Activated CD4-positive, alpha-beta T cell treated with anti-CD3 and anti-CD28 coated beads, Interleukin-2, Interleukin-6, amounts not matched to agents 100 ng/mL and 50 ng/mL, durations not matched to agents 16 hours and 8 hours (primary cell): ENCODE results near the gene NIT2.
"Not testable (repeated sequence)": the region's sequence is repeated elsewhere in the genome, so short reads cannot be mapped to it uniquely, and the experiment has no call there.

Experiments
- DNase-seq: peaks from one replicate; pipeline ENCODE4 v3.0.0-alpha.2; 2020

NIT2 gene, protein sequence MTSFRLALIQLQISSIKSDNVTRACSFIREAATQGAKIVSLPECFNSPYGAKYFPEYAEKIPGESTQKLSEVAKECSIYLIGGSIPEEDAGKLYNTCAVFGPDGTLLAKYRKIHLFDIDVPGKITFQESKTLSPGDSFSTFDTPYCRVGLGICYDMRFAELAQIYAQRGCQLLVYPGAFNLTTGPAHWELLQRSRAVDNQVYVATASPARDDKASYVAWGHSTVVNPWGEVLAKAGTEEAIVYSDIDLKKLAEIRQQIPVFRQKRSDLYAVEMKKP

GRCh38 chr3:100334488-100335351, at the start of gene NIT2:
TSS of gene NIT2 (plus strand) at chr3:100334757. CDS start at chr3:100334792, 35 bp downstream.
- DNase-seq: peak; percentile 89

GRCh38 chr3:100288288-100288894, 46.2 kb upstream of the NIT2 start:
- no peak for DNase-seq

DNA sequence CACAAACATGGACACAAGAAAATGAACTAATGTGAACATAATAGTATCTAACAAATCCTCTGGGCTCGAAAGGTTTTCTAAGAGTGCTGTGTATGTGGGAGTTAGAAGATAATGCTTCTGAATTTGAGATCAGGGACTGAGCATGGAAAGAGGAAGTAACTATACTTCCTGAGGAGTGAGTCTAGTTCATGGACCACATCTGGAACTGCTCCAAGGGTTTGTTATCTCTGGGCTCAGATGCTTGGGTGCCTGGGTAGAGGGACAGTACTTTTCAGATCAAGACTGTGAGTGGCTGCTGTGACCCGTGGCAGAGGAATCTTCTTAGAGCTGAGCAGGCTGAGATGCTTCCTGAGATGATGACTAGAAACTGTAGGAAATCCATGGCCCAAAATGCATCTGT, 45.2 kb upstream of the NIT2 start:
- no peak for DNase-seq

DNA sequence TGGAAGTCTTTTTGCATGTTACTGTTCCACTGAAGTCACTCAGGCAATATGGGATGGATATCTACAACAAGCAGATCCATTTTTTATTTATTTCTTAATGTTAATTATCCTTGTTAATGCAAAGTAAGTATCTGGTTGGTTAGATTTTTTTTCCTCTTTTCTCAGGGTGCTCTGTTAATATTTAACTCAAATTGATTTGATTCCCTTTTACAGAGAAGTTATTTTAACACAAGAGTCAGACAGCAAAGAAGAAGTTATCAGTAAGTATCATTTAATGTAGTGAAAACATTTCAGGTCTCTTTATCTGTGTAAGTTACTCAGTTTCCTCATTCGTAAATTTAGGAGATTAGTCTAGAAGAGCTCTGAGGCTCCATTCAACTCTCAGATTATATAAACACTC, 39.5 kb upstream of the NIT2 start:
- no peak for DNase-seq

- DNase-seq: no peak
These were observed 36.8 kb upstream of the NIT2 start for GRCh38 chr3:100297784-100298183.

- DNase-seq: no peak
These were observed 35.5 kb upstream of the NIT2 start for GRCh38 chr3:100299016-100299415.

DNA sequence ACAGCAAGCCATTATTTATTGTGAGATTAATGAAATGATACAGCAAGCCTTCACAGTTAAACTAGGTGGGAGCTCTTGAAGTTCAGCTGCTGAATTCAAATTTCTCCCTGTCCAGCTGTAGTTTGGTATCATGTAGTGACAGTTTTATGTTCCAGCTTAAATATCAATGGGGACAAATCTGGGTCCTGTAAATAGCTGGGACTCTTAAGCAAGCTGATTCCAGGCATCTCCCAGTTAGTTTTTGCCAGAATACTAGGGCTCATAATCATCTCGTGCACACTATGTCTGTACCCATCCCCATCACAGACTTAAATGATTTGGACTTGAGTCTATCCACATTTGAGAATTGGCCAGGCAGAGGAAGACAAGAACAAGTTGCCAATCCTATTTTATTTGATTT, 27.9 kb upstream of the NIT2 start:
- DNase-seq: no peak

GRCh38 chr3:100310355-100310965, 24.1 kb upstream of the NIT2 start:
- DNase-seq: no peak

DNA sequence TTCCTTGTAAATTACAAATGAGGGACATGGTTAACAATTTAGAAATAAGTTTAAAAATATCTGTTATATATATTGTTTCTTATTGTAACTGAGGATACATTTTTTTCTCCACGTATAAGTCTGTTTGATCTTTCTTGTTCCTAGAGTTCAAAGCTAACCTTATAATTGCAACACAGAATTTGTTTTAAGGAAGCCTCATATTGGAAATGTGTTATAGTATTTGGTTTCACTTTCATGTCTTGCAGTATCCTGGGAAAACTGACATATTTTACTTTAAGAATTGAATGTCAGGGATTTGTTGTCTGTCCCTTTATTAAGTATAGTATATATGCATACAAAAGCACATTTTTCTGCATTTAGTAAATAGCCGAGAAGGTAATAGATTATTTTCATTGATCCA, 23.5 kb upstream of the NIT2 start:
- DNase-seq: no peak

DNA sequence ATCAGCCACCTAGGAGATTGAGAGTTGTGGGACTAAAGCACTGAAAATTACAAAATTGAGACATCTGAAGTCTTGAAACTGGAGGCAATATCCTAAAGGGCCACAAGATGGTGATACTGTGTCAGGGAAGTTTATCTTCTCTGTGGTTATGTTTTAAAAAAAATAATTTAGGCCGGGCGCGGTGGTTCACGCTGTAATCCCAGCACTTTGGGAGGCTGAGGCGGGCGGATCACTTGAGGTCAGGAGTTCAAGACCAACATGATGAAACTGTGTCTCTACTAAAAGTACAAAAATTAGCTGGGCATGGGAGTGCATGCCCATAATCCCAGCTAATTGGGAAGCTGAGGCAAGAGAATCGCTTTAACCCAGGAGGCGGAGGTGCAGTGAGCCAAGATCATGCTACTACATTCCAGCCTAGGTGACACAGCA, 17.9 kb upstream of the NIT2 start:
- DNase-seq: peak; percentile 55

DNA sequence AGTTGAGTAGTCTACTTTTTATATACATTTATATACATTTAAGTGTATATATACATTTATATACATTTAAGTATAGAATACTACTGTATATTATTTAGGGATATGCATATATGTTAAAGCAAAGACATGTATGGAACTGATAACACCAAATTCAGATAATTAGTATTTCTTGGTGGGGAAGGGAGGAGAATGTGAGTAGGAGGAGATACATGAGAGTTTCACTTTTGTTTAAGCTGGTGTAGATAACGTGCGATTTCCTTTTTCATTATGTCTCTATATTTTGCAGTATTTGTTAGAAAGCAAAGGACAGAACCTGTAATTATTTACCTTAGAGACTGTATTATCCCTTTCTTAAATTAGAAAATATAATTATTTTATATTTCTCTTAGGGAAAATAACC, 16.6 kb upstream of the NIT2 start:
- DNase-seq: peak; percentile 17

DNA sequence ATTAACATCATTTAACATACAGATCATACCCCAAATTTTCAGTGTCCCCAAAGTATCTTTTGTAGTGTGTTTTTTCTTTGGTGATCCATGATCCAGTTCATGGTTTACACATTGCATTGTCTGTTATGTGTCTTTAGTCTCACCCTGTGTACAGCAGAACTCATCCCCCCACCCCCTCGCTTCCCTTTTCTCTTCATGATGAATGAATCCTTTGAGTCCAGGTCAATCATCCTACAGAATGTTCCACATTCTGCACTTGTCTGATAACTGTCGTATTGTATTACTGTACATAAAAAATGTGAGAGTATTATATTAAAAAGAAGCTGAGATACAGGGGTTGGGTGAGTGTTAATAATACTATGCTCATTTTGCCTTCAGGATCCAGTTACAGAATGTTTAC, 14.6 kb upstream of the NIT2 start:
- DNase-seq: no peak

- no peak for DNase-seq
These were observed 10.5 kb upstream of the NIT2 start for GRCh38 chr3:100324044-100324443.

DNA sequence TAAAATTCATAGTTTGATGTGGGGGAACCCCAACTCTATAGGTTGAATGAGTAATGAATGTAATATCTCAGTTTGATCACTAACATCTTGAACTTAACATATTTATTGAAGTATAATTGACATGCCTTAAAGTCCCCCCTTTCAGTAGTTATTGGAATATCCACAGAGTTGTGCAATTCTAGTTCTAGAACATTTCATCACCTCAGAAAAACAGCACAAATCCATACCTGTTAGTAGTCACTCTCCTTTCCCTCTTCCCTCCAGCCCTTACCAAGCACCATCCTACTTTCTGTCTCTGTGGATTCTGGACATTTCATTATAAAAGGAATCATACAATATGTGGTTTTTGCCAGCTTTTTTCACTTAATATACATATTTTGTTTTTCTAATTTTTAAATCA, 8.7 kb upstream of the NIT2 start:
- no peak for DNase-seq

DNA sequence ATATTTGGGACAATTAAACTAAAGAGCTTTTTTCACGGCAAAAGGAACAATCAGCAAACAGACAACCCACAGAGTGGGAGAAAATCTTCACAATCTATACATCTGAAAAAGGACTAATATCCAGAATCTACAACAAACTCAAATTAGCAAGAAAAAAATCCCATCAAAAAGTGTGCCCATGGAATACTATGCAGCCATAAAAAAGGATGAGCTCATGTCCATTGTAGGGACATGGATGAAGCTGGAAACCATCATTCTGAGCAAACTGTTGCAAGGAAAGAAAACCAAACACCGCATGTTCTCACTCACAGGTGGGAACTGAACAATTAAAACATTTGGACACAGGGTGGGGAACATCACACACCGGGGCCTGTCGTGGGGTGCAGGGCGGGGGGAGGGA, 7.2 kb upstream of the NIT2 start:
- not testable (repeated sequence) for DNase-seq

GRCh38 chr3:100329800-100330489, 4.6 kb upstream of the NIT2 start:
- no peak for DNase-seq

DNA sequence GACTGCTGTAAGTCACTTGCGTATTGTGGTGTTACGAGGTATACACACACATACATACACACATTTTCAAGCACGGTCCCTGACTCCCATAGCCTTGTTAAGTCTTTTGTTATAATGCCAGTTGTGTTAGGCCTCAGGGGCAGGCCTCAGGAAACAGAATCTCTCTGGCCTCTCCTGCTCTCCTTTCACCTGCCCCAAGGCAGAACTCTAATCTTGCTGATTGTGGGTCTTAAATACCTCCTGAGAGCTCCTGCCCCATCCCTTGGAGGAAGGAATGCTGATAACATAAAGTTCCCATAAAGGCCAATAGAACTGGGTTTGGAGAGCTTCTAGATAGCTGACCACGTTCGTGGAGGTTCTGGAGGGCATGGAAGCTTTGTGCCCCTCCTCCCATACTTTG, 3.9 kb upstream of the NIT2 start:
- no peak for DNase-seq

- no peak for DNase-seq
These were observed 2.9 kb upstream of the NIT2 start for GRCh38 chr3:100331660-100332059.

- no peak for DNase-seq
These were observed 1.5 kb upstream of the NIT2 start for GRCh38 chr3:100333051-100333450.

- DNase-seq: no peak
These were observed 528 bp upstream of the NIT2 start for GRCh38 chr3:100333970-100334487.

- DNase-seq: peak; percentile 34
These were observed 877 bp downstream of the NIT2 start for GRCh38 chr3:100335434-100335833.

GRCh38 chr3:100336229-100336628, 1.7 kb downstream of the NIT2 start:
- not testable (repeated sequence) for DNase-seq

- DNase-seq: no peak
These were observed 4.4 kb downstream of the NIT2 start for GRCh38 chr3:100338911-100339310.
